HG03064 (cell line): Measurements from ENCODE around the gene CEP170B.
A peak's percentile ranks its signal among the peaks of the same experiment; 100 is the strongest.
"Not testable (repeated sequence)": the region's sequence is repeated elsewhere in the genome, so short reads cannot be mapped to it uniquely, and the experiment has no call there.

ENCODE experiments used
- ATAC-seq: cut with Tn5 transposase; IDR thresholded peaks from one replicate; pipeline ENCODE4 v1.9.1; 2021; ENCODE audit warnings: low read depth; ENCODE audit not compliant: unreplicated experiment

CEP170B gene

GRCh38 chr14:104903990-104904389, 38.9 kb downstream of the CEP170B start:
- no peak for ATAC-seq

GRCh38 chr14:104904650-104905578, 39.8 kb downstream of the CEP170B start:
- ATAC-seq = not testable (repeated sequence)

- not testable (repeated sequence) for ATAC-seq
Measured at GRCh38 chr14:104905579-104905933, 40.5 kb downstream of the CEP170B start.

GRCh38 chr14:104908303-104908702, 43.2 kb downstream of the CEP170B start:
- no peak for ATAC-seq

DNA sequence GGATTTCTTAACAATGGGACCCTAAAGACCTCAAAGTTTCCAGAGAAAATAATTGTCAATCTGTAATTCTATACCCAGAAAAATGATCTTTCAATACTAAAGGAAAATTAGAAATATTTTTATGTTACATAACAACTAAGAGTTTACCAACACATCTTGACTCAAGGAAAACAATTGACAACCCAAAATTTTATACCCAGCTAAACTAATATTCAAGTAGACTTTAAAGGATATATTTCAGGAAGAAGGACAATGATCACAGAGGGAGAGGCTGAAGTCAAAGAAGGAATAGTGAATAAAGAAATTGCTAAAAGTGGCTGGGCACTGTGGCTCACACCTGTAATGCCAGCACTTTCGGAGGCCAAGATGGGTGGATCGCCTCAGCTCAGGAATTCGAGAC, 47.0 kb downstream of the CEP170B start:
- ATAC-seq = no peak

DNA sequence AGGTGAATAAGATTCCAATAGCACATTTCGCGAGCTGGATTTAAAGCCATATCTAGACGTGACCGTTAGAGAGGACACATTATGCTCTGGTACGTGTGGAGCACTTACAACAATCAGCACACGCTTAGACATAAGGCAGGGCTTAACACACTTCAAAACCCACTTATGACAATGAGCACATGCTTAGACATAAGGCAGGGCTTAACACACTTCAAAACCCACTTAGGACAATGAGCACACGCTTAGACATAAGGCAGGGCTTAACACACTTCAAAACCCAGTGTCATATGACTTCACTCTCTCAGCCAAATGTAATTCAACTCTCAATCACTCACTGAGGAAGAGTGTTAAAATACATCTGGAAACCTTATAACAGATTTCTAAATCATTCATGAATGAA, 48.4 kb downstream of the CEP170B start:
- ATAC-seq = no peak

- no peak for ATAC-seq
Measured at GRCh38 chr14:104917116-104917515, 52.0 kb downstream of the CEP170B start.

DNA sequence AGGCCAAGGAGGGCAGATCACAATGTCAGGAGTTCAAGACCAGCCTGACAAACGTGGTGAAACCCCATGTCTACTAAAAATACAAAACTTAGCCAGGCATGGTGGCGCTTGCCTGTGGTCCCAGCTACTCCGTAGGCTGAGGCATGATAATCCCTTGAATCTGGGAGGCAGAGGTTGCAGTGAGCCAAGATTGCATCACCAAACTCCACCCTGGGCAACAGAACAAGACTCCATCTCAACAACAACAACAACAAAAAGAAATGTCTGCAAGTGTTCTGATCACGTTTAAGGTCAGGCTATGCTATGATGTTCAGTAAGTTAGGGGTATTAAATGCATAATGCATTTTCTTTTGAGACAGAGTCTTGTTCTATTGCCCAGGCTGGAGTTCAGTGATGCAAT, 52.9 kb downstream of the CEP170B start:
- no peak for ATAC-seq

DNA sequence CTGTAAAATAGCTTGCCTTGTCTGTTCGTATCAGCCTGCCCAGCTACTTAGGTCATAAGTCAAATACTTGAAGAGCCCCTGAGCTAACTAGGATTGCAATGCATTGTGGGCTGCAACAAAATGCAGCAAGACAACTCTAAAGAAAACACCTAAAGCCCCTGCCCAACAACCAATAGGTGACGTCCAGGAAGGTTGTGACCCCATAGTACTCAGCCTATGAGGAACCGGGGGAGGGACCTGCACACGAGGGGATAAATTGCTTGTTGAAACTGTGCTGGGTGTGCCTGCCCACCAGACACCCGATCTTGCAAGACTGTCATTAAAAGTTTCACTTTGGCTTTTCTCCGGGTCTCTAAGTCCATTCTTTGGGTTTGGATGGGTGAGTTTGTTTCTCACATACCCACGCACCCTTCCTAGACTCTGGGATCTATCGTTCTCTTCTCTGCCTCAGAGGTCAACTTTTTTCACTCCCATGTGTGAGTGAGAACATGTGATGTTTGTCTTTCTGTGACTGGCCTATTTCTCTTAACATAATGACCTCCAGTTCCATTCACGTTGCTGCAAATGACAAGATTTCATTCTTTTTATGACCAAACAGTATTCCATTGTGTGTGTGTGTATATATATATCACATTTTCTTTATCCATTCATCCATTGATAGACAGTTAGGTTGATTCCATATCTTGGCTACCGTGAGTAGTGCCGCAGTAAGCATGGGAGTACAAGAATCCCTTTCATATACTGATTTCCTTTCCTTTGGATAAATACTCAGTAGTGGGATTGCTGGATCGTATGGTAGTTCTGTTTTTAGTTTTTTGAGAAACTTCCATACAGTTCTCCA, 54.3 kb downstream of the CEP170B start:
- ATAC-seq = not testable (repeated sequence)

DNA sequence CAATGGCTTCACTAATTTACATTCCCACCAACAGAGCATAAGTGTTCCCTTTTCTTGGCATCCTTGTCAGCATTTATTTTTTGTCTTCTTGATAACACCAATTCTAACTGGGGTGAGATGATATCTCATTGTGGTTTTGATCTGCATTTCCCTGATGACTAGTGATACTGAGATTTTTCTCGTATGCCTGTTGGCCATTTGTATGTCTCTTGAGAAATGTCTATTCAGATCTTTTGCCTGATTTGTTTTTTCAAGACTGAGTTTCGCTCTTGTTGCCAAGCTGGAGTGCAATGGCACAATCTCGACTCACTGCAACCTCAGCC, 54.9 kb downstream of the CEP170B start:
- ATAC-seq = no peak

DNA sequence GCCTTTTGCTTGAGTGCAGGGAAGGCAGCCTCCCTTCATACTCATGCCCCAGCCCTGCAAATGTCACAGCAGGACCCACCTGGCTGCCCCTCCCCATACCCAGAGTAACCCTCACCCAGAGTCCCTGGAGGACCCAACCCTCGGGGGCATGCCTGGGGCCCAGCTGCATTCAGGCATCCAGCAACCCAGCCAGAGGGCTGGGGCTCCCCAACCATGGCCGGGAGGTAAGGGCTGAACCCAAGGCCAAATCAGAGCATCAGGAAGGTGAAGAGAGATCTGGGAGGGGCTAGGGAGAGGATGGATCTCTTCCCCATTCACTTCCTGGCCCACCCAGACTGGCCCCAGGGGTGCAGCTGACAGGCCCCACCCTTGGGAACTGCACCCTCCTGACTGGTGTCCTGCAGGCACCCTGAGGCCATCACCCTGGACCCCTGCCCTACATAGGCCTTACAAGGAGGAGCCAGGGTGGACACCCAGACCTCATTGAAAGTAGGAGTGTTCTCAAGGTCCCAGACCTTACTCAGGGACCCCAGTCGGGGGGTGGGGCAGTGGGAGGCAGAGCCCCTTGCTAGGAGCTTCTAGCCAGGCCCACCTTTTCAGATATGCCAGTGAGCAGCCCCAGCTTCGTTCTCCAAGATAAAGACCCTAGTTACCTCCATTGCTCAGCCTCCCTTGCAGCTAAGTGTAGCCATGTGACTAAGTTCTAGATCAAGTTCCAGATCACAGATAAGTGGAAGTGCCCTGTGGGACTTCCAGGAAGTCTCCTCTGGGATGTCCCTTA, 58.8 kb downstream of the CEP170B start:
- ATAC-seq = no peak

DNA sequence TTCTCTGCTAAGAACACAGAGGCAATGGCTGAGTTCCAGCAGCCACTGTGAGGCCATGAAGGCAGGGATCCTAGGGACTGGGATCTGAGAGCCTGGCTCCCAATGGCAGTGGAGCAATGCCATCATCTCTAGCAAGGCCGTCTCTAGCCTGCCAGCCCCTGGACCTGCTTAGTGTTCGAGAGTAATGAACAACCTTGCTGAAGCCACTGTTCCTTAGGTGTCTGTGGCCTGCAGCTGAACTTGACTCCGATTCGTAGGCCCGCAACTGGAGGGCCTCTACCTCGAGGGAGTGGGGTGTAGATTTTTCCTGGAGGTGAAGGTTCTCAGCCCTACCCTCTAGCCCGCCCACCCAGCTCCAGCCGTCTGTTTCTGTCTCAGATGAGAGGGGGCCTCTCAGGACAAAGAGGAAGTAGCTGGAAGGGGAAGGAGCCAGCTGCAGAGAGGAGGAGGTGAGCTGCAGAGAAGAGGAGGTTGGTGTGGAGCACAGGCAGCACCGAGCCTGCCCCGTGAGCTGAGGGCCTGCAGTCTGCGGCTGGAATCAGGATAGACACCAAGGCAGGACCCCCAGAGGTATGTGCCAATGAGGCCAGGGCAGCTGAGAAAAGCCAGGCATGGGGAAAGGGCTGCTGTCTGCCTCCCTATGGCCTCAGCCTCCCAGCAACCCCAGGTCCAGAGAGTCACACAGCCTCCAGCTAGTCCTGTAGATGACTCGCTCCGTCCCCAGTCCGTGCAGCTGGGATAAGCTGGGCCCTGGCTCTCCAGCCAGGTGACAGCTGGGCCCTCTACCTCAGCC, 59.5 kb downstream of the CEP170B start, which contains the start of gene PLD4:
Gene PLD4 (plus strand): TSS at position 459 of the 793 bp plus-strand sequence. CDS start 2,262 bp downstream, outside the sequence.
- ATAC-seq = no peak

- no peak for ATAC-seq
Measured at GRCh38 chr14:104925214-104925854, 60.3 kb downstream of the CEP170B start.

GRCh38 chr14:104925855-104926609, 61.0 kb downstream of the CEP170B start:
- ATAC-seq = no peak

- peak; percentile 76 for ATAC-seq
Measured at GRCh38 chr14:104926619-104927431, 61.8 kb downstream of the CEP170B start.

DNA sequence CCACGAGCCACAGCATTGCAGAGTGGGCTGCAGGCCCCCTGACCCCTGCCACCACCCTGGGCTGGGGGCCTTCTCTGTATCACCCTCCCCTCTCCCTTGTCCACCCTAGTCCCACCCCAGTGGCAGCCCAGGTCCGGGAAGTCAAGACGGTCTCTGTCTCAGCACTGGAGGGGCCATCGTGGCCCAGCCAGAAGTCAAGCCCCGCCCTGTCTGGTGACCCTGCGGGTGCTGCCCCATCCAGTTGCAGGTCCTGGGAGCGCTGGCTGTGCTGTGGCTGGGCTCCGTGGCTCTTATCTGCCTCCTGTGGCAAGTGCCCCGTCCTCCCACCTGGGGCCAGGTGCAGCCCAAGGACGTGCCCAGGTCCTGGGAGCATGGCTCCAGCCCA, 62.4 kb downstream of the CEP170B start:
- ATAC-seq = no peak

DNA sequence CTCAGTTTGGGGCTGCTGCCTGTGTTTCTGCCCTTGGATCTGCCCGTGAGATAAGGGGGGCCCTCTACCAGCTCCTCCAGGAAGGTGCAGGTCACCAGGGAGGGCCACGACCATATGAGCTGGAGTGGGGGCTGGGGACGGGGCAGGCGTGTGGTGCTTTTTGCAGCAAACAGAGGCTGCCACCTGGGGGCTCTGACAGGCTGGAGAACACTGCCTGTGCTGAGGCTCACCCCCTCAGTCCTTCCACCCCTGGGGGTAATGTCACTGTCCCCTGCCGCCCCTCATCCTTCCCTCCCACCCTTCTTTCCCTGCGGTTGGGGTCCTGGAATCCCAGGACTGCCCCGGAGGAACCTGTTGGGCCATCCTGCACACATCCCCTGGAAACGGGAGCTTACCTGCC, 62.8 kb downstream of the CEP170B start:
- no peak for ATAC-seq
